Fibroblast of villous mesenchyme (primary cell): ENCODE data around the gene ANKDD1B. TPM values are rescaled to one million over a fixed set of nuclear protein-coding genes. Genes with fewer than 3 reads are reported as not detected.
A peak's percentile ranks its signal among the peaks of the same experiment; 100 is the strongest.

Experiments
- DNase-seq: peaks from one replicate; pipeline ENCODE4 v3.0.0-alpha.2; 2010; ENCODE audit warnings: low read depth
- H3K4me3 ChIP-seq: 2 replicates; pipeline ENCODE4 v1.5.1; 2011; ENCODE audit warnings: low read depth, mild to moderate bottlenecking, low read length
- CTCF ChIP-seq: IDR thresholded peaks from 2 replicates; pipeline ENCODE4 v1.5.1; 2012; ENCODE audit warnings: low read depth, mild to moderate bottlenecking, low read length; ENCODE audit not compliant: insufficient read depth
- total RNA-seq: library from RNA; depleted of rRNA; stranded (reverse); fragments of >200 nt; gene quantifications from 2 replicates; pipeline ENCODE4 v1.2.3, GENCODE V29; 2012

Gene ANKDD1B
- total RNA-seq, 1 donor: under 0.01 TPM

- no peak overlapping the region for H3K4me3 ChIP-seq
- TF ChIP-seq CTCF: no peak
- no peak for DNase-seq
Observed at GRCh38 chr5:75706016-75706415, 94.8 kb downstream of the ANKDD1B start.

GRCh38 chr5:75706775-75707174 lies 95.5 kb downstream of the ANKDD1B start:
- no peak for DNase-seq
- H3K4me3 ChIP-seq: no peak overlapping the region
- TF ChIP-seq CTCF: no peak

GRCh38 chr5:75707911-75708509 lies 96.8 kb downstream of the ANKDD1B start:
- DNase-seq: no peak
- no peak overlapping the region for H3K4me3 ChIP-seq
- no peak for TF ChIP-seq CTCF

- no peak for TF ChIP-seq CTCF
- H3K4me3 ChIP-seq: no peak overlapping the region
- no peak for DNase-seq
Observed at GRCh38 chr5:75710637-75711036, 99.4 kb downstream of the ANKDD1B start.

GRCh38 chr5:75711151-75711550 lies 99.9 kb downstream of the ANKDD1B start:
- no peak for DNase-seq
- H3K4me3 ChIP-seq: no peak overlapping the region
- TF ChIP-seq CTCF: no peak

- H3K4me3 ChIP-seq: no peak overlapping the region
- no peak for DNase-seq
- no peak for TF ChIP-seq CTCF
Observed at GRCh38 chr5:75712091-75712490, 100.8 kb downstream of the ANKDD1B start.

GRCh38 chr5:75716715-75717081 lies 105.4 kb downstream of the ANKDD1B start:
- H3K4me3 ChIP-seq: peak overlapping the region; percentile 92
- DNase-seq: no peak
- no peak for TF ChIP-seq CTCF
